Left ventricle myocardium superior (tissue), 1 donor: Measurements from ENCODE around the gene PHLDA2. TPM values are rescaled to one million over a fixed set of nuclear protein-coding genes. Genes with fewer than 3 reads are reported as not detected.
A peak's percentile ranks its signal among the peaks of the same experiment; 100 is the strongest.
"Not testable (repeated sequence)": the region's sequence is repeated elsewhere in the genome, so short reads cannot be mapped to it uniquely, and the experiment has no call there.

Experiments
- ATAC-seq: fragments of 200-7000 bp; cut with Tn5 transposase; one replicate; pipeline ENCODE4 v1.9.1; 2020; ENCODE audit warnings: mild to moderate bottlenecking, moderate library complexity
- DNase-seq: peaks from one replicate; pipeline ENCODE4 v3.0.0-alpha.2; 2020
- intact Hi-C: fragments of 100-400 bp; cut with micrococcal nuclease; formaldehyde crosslinking; loops from one replicate; pipeline ENCODE4 v1.11.0; 2022
- total RNA-seq: library from RNA; stranded (reverse); fragmentation: NEBNext Ultra II Directional; extraction: Animal tissue kit (Norgen Biotek cat#: 25700); gene quantifications from one replicate; pipeline ENCODE4 v1.2.1, GENCODE V29; 2021
- donor health status: DM: no; HTN: yes; CAD: no; lungs with severe emphysema.

PHLDA2 gene
- total RNA-seq, 1 donor from 2014 or later = 0.99 TPM

- DNase-seq (no peak), ATAC-seq (no peak)
- intact Hi-C loops = no loop called here
Measured at GRCh38 chr11:2919188-2919587, 10.0 kb downstream of the PHLDA2 start.

GRCh38 chr11:2917842-2918490 is 11.3 kb downstream of the PHLDA2 start:
- DNase-seq (no peak), ATAC-seq (no peak)
- intact Hi-C loops = no loop called here

DNA sequence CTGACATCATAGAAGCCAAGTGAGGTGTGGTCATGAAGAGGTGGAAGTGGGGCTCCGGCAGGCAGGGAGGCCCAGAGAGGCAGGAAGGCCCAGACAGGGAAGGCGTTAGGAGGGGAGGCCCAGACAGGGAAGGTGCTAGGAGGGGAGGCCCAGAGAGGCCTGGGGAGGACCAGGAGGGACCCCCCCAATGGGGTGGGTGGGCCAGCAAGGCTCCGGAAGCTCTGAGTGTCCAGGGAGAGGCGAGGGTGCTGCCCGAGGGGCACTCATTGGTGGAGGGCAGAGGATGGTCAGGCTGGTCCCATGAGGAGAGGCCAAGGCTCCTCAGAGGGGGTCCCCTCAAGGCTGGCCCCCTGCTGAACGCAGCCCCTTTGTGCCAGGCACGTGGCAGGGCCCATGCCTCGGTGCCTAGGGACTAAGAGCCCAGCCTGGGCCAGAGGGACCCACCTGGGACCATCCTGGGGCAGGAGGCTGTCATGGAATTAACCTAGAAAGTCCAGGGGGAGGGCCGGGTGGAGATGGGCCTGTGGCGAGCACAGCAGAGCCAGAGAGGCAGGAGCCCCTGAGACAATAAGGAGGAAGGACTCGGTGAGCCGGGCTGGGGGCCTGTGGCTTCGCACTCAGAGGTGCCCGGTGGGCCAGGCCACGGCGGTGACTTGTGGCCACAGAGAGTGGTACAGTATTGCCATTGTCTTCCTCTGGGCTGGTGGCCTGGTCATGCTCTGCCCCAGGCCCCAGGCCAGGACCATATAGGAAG is 12.2 kb downstream of the PHLDA2 start:
- ATAC-seq (no peak), DNase-seq (no peak)
- intact Hi-C loops = no loop called here

- no peak for ATAC-seq
- DNase-seq = no peak
- intact Hi-C loops = no loop called here
Measured at GRCh38 chr11:2916114-2916891, 12.9 kb downstream of the PHLDA2 start.

DNA sequence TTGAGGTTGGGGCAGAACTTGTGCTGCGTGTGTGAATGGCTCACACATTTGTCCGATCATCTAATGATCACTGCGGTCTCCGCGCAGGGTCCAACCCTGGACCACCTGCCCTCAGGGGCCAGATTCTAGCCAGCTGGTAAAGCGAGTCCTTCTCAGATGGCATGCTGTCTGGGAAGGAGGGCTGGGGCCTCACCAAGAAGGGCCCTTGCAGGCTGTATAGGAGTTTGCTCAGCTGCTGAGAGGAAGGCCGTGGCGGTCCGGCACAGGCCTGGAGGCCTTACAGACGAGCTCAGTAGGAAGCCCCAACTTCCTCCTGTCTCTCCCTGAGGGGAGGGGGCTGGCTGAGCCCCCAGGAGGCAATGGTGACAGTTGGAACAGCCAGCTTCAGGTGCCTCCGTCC is 13.7 kb downstream of the PHLDA2 start:
- ATAC-seq (no peak), DNase-seq (no peak)
- intact Hi-C loops = no loop called here

DNA sequence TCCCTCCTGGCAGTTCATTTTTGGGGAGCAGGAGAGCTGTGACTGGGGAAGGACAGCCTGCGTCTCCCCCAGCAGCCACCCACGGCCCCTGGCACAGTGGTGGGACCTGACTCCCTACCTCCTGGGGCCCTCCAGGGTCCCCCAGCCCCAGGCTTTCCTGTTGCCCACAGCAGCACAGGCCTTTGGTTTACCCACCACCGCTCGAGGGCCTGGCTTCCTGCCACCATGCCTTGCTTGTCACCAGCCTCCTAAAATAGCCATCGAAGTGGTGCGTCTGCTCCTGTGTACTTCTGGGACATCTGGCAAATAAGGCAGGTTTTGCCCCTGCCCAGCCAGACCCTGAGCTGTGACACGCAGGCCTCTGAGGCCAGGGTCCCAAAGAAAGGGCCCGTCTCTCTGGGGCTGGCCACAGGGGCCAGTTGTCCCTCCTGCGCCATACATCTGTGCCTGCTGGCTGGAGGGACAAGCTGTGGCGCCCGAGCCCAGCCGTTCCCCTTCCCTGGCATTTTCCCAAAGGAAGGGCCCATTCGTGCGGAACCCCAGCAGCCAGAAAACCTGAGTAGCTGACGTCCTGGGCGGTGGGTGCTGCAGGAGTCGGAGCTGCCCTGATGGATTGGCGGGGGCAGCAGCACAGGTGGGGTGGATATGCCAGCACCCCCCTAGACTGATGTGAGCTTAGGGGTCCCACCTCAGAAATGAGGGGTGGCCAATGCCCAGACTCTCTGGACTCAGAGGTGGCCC is 14.6 kb downstream of the PHLDA2 start:
- peak; percentile 79 for ATAC-seq
- peak; percentile 90 for DNase-seq
- intact Hi-C loops = no loop called here

DNA sequence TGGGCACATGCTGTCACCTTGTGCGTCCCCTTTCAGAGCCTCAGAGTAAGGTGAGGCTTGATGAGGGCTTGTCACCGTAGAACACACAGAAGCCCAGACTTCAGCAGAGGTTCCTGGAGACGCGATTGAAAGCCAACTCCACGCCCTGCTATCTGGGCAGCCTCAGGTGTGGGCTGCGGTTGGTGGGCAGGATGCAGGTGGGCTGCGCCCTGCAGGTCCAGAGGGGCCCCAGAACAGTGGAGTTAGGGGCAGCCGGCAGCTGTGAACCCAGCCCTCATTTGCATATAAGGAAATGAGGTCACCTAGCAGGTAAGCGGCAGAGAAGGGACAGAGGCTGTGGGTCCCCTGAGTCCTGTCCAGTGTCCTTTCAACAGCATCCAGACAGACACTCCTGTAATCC is 15.4 kb downstream of the PHLDA2 start:
- no peak for ATAC-seq
- intact Hi-C loops = no loop called here
- DNase-seq = no peak

DNA sequence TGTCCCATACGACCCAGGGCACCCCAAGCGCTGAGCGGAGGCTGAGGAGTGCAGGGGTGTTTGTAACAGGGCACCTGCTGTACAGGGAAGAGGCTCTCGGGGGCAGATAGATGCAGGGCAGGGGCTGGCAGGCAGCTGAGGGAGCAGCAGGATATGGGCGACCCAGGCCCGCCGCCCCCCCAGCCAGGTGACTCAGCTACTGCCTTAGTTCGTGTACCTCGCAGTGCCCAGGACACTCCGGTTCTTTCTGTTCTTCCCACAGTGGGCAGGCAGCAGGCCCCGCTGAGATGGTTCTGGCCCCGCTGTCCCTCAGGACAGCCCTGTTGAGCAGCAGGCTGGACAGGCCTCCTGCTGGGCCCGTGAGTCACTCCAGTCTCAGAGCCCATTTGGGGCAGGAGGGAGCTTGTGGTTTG is 16.2 kb downstream of the PHLDA2 start:
- no peak for ATAC-seq

DNA sequence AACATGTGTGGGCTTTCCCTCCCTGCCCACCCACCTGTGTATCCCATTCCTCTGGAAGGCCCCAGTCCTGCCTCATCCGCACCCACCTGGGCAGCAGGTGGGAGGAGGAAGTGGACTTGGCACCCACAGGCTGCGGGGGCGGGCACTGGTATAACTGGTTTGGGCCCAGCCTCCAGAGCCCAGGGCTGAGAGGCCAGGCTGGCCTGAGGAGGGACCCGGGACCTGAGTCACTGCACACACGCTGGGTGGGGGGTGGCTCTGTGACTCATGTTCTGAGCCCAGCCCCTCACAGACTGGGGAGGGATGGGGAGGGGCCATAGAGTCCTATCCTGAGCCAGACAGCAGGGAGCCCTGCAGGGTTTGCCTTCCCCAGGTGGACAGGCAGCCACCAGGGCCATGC is 16.7 kb downstream of the PHLDA2 start:
- ATAC-seq = no peak
- DNase-seq = peak; percentile 33

More for the DNA sequence above, 16.2 kb downstream of the PHLDA2 start:
- intact Hi-C loops = no loop called here
- DNase-seq = no peak

DNA sequence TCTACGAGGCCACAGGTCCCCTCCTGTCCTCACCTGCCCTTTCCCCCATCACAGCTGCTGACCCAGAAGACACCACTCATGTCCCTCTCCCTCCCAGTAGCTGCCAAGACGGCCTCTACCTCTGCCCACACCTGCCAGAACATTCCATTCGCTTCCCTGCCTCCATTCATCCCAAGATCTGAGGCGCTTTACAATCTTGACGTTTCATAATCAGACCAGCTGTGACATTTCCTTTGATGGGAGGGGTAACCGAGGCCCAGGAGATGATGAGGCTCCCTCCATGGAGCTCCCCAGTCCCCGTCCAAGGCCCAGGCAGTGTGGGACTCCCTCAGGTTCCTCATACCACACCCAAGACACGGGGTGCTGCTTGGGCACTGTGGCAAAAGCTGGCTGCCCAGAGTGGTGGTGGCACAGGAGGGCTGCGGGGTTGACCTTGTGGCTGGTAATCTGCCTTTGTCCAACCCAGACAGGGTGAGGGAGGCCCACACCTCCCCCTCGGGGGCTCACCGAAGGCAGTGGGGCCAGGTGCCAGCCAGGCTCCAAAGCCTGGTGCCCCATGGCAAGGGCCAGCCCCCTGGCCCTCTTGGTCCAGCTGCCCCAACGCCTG is 17.3 kb downstream of the PHLDA2 start:
- DNase-seq = no peak
- intact Hi-C loops = no loop called here

More for the DNA sequence above, 16.7 kb downstream of the PHLDA2 start:
- intact Hi-C loops = no loop called here

GRCh38 chr11:2911088-2911784 is 18.0 kb downstream of the PHLDA2 start:
- DNase-seq (no peak), ATAC-seq (no peak)
- intact Hi-C loops = no loop called here

More for the DNA sequence above, 17.3 kb downstream of the PHLDA2 start:
- ATAC-seq = no peak

DNA sequence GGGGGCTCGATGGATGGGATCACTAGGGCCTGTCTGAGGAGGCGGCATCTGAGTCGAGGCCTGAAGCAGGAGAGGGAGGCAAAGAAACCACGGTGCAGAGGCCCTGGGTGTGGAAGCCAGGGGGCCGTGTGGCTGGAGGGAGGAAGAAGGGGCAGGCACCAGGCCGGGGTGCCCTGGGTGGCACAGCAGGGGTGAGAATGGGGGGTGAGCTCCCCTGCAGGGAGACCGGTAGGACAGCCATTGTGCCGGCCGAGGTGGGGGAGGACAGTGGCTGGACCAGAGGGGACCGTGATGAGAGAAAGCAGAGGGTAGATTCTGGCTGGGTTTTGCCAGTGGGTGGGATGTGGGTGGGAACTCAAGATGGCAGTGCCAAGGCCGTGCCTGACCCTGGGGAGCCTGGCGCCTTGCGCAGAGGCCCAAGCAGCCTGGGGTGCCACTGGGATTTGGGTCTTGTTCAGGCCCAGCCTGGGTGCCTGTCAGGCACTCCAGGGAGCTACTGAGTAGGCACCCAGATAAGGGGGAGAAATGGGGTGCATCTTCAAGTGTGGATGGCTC is 18.7 kb downstream of the PHLDA2 start:
- ATAC-seq (no peak), DNase-seq (no peak)
- intact Hi-C loops = no loop called here

DNA sequence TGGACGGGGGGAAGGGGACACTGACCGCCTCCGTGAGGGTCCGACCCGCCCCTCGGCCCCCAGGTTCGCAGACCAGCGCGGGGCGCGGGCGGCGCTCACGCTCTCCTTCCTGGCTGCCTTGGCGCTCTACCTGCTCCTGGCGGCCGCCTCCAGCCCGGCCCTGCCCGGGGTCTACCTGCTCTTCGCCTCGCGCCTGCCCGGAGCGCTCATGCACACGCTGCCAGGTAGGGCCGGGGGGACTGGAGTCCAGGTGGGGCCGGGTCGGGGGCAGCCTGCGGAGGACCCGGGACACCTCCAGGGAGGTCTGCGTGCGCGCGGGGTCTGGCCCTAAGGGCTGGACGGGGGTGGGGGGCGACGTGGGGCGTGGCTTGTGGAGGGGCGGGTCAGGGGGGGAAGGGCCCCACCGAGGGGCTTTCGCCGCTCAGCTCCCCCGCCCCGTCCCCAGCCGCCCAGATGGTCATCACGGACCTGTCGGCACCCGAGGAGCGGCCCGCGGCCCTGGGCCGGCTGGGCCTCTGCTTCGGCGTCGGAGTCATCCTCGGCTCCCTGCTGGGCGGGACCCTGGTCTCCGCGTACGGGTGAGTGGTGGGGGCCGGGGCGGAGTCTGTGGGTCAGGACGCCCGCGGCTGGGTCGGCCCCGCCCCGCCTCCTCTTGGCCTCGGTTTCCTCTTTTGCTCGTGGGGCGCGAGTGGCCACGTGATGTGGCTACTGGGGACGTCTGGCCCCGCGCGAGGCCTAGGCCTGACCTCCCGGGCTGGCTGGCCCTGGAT is 19.9 kb downstream of the PHLDA2 start:
- intact Hi-C loops = no loop called here
- ATAC-seq (peak; percentile 8), DNase-seq (peak; percentile 52)

- ATAC-seq (no peak), DNase-seq (no peak)
- intact Hi-C loops = no loop called here
Measured at GRCh38 chr11:2908130-2908529, 21.1 kb downstream of the PHLDA2 start.

- ATAC-seq, intact Hi-C loops, DNase-seq: not testable (repeated sequence)
Measured at GRCh38 chr11:2905299-2905698, 23.9 kb downstream of the PHLDA2 start.

- ATAC-seq = no peak
- no peak for DNase-seq
- intact Hi-C loops = no loop called here
Measured at GRCh38 chr11:2904153-2905052, 24.8 kb downstream of the PHLDA2 start.

- ATAC-seq = no peak
- intact Hi-C loops = no loop called here
- DNase-seq = no peak
Measured at GRCh38 chr11:2903672-2904011, 25.6 kb downstream of the PHLDA2 start.
